HepG2 (cell line): ENCODE data around the gene CDC34. TPM values are rescaled to one million over a fixed set of nuclear protein-coding genes. Genes with fewer than 3 reads are reported as not detected.

Experiments used
- ADNP ChIP-seq: sonication (generic); formaldehyde crosslinking; IDR thresholded peaks from 2 replicates; pipeline ENCODE4 v1.4.0; 2020; ENCODE audit warnings: missing genetic modification reagents
- ATF1 ChIP-seq: IDR thresholded peaks from 2 replicates; pipeline ENCODE4 v1.6.1; 2016; ENCODE audit warnings: mild to moderate bottlenecking, control low read depth
- ELF3 ChIP-seq: IDR thresholded peaks from 2 replicates; pipeline ENCODE4 v1.6.1; 2016; ENCODE audit warnings: missing genetic modification reagents, missing compliant biosample characterization
- HMG20A ChIP-seq: IDR thresholded peaks from 2 replicates; pipeline ENCODE4 v1.6.1; 2016; ENCODE audit warnings: borderline replicate concordance
- HMG20B ChIP-seq: conservative IDR thresholded peaks from 2 replicates; pipeline ENCODE4 v1.6.1; 2016; ENCODE audit warnings: missing genetic modification reagents, missing compliant biosample characterization
- KDM5A ChIP-seq: fragments of 200-600 bp; sonication (generic); IDR thresholded peaks from 2 replicates; pipeline ENCODE4 v1.7.0; 2018; ENCODE audit warnings: antibody characterized with exemption, mild to moderate bottlenecking, low read length, borderline replicate concordance
- RFX5 ChIP-seq: IDR thresholded peaks from 2 replicates; pipeline ENCODE4 v1.6.1; 2011; ENCODE audit warnings: low read depth, low read length, improper control_type of control experiment
- RXRA ChIP-seq: sonication (generic); formaldehyde crosslinking; IDR thresholded peaks from 2 replicates; pipeline ENCODE4 v1.5.1; 2020; ENCODE audit warnings: missing genetic modification reagents
- ZNF292 ChIP-seq: sonication (generic); formaldehyde crosslinking; IDR thresholded peaks from 2 replicates; pipeline ENCODE4 v1.8.1; 2022; ENCODE audit warnings: mild to moderate bottlenecking, low read depth, missing genetic modification reagents, borderline replicate concordance
- ZNF33B ChIP-seq: sonication (generic); formaldehyde crosslinking; IDR thresholded peaks from 2 replicates; pipeline ENCODE4 v1.5.1; 2020; ENCODE audit warnings: mild to moderate bottlenecking, missing genetic modification reagents
- polyA plus RNA-seq, 8 experiments: library from polyadenylated mRNA; depleted of rRNA in 3 of 8; stranded (reverse) in 7 of 8; unstranded in 1 of 8; fragments of >200 nt; fragmentation: Illumina TruSeq in 4 of 8; extraction: Trizol in 4 of 8; gene quantifications; 2 replicates each; pipeline versions ENCODE4 v1.2.1 to v1.2.3, GENCODE V29; 2011 to 2016; ENCODE audit warnings: low read depth in 4 of 8, missing spikeins in 1 of 8, mixed read lengths in 1 of 8; ENCODE audit not compliant: insufficient read depth in 1 of 8
- total RNA-seq, 5 experiments: library from RNA; depleted of rRNA; stranded (reverse); fragments of >200 nt; fragmentation: Illumina TruSeq; extraction: Trizol; gene quantifications; 2 replicates each; pipeline ENCODE4 v1.2.3, GENCODE V29; 2016; ENCODE audit warnings: low read depth in 1 of 5
- TF ChIP-seq, protein P1 (sequence below): sonication (generic); formaldehyde crosslinking; IDR thresholded peaks from 2 replicates; pipeline ENCODE4 v1.4.0; 2020; ENCODE audit warnings: missing genetic modification reagents, borderline replicate concordance
- TF ChIP-seq, protein P2 (sequence below): IDR thresholded peaks from 2 replicates; pipeline ENCODE4 v1.6.1; 2016; ENCODE audit warnings: missing genetic modification reagents, missing compliant biosample characterization
- TF ChIP-seq, protein P3 (sequence below), 2 experiments: fragments of 450-650 bp in 1 of 2; sonication (generic) in 1 of 2; formaldehyde crosslinking; IDR thresholded peaks; 2 replicates each; pipeline versions ENCODE4 v1.5.0 to v1.8.0; 2020 to 2022; ENCODE audit warnings: mild to moderate bottlenecking in 1 of 2, missing genetic modification reagents in 1 of 2
- TF ChIP-seq, protein P4 (sequence below): IDR thresholded peaks from 2 replicates; pipeline ENCODE4 v1.6.1; 2016; ENCODE audit warnings: control low read depth
- TF ChIP-seq, protein P5 (sequence below): sonication (generic); formaldehyde crosslinking; IDR thresholded peaks from 2 replicates; pipeline ENCODE4 v1.4.0; 2020; ENCODE audit warnings: missing genetic modification reagents, mild to moderate bottlenecking, borderline replicate concordance
- TF ChIP-seq, protein P6 (sequence below): IDR thresholded peaks from 2 replicates; pipeline ENCODE4 v1.4.0; 2020; ENCODE audit warnings: mild to moderate bottlenecking, missing genetic modification reagents

The CDC34 gene
- total and polyA plus RNA-seq, 2 of the 13 experiments (the other 11 are each of a cell fraction or from before 2014, with no cell fraction given), result 138 to 150 TPM

DNA sequence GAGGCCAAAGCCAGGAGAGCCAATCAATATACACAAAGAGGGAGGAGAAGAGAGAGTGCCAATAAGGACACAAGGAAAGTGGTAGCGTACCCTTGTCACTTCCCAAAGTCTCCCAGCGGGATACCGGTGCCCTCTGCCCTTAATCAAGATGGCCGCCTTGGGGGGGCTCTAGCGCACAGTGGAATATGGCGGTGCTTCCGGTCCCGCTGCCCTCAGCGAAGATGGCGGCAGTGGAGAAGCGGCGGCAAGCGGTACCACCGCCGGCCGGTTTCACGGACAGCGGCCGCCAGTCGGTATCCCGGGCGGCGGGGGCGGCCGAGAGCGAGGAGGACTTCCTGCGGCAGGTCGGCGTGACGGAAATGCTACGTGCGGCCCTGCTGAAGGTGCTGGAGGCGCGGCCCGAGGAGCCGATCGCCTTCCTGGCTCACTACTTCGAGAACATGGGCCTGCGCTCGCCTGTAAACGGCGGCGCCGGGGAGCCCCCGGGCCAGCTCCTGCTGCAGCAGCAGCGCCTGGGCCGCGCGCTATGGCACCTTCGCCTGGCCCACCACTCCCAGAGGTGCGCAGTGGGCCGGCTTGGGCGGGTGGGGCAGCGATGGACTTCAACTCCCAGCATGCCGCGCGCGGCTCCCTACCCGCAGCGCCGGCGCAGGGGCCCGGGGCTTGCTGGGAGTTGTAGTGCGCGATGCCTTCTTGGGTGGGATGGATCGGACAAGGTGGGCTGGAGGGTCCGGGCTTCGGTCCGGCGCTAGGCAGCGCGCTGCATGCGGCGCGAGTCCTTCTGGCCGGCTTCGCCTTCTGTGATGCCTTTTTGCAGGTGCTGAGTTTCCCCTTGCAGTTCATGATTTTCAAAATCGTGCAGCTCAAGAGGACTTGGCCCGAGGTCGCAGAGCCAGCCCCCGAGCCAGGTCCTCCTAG lies 24.0 kb upstream of the CDC34 start, which contains the start of gene TPGS1 (continued):
- TF ChIP-seq, protein P1, sequence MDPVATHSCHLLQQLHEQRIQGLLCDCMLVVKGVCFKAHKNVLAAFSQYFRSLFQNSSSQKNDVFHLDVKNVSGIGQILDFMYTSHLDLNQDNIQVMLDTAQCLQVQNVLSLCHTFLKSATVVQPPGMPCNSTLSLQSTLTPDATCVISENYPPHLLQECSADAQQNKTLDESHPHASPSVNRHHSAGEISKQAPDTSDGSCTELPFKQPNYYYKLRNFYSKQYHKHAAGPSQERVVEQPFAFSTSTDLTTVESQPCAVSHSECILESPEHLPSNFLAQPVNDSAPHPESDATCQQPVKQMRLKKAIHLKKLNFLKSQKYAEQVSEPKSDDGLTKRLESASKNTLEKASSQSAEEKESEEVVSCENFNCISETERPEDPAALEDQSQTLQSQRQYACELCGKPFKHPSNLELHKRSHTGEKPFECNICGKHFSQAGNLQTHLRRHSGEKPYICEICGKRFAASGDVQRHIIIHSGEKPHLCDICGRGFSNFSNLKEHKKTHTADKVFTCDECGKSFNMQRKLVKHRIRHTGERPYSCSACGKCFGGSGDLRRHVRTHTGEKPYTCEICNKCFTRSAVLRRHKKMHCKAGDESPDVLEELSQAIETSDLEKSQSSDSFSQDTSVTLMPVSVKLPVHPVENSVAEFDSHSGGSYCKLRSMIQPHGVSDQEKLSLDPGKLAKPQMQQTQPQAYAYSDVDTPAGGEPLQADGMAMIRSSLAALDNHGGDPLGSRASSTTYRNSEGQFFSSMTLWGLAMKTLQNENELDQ (CRISPR knock-in tag), result no peak
- TF ChIP-seq ZNF292 (no peak), ZNF33B (CRISPR knock-in tag) (0 out of 2 replicates have a peak, but pooled peaks have one; percentile 50), ADNP (no peak), ELF3 (CRISPR knock-in tag) (no peak), RXRA (CRISPR knock-in tag) (peak; percentile 42; the same call in 1 of the 2 replicates), RFX5 (peak; percentile 67), HMG20B (CRISPR knock-in tag) (no peak), KDM5A (peak; percentile 85), ATF1 (CRISPR knock-in tag) (peak; percentile 84), HMG20A (CRISPR knock-in tag) (no peak)
- TF ChIP-seq, protein P2, sequence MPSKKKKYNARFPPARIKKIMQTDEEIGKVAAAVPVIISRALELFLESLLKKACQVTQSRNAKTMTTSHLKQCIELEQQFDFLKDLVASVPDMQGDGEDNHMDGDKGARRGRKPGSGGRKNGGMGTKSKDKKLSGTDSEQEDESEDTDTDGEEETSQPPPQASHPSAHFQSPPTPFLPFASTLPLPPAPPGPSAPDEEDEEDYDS, result peak; percentile 36
- TF ChIP-seq, protein P3, sequence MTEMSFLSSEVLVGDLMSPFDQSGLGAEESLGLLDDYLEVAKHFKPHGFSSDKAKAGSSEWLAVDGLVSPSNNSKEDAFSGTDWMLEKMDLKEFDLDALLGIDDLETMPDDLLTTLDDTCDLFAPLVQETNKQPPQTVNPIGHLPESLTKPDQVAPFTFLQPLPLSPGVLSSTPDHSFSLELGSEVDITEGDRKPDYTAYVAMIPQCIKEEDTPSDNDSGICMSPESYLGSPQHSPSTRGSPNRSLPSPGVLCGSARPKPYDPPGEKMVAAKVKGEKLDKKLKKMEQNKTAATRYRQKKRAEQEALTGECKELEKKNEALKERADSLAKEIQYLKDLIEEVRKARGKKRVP (CRISPR knock-in tag; IDR thresholded peaks at IDR 0.05), result no peak
- TF ChIP-seq, protein P4, sequence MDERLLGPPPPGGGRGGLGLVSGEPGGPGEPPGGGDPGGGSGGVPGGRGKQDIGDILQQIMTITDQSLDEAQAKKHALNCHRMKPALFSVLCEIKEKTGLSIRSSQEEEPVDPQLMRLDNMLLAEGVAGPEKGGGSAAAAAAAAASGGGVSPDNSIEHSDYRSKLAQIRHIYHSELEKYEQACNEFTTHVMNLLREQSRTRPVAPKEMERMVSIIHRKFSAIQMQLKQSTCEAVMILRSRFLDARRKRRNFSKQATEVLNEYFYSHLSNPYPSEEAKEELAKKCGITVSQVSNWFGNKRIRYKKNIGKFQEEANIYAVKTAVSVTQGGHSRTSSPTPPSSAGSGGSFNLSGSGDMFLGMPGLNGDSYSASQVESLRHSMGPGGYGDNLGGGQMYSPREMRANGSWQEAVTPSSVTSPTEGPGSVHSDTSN (CRISPR knock-in tag), result no peak
- TF ChIP-seq, protein P5, sequence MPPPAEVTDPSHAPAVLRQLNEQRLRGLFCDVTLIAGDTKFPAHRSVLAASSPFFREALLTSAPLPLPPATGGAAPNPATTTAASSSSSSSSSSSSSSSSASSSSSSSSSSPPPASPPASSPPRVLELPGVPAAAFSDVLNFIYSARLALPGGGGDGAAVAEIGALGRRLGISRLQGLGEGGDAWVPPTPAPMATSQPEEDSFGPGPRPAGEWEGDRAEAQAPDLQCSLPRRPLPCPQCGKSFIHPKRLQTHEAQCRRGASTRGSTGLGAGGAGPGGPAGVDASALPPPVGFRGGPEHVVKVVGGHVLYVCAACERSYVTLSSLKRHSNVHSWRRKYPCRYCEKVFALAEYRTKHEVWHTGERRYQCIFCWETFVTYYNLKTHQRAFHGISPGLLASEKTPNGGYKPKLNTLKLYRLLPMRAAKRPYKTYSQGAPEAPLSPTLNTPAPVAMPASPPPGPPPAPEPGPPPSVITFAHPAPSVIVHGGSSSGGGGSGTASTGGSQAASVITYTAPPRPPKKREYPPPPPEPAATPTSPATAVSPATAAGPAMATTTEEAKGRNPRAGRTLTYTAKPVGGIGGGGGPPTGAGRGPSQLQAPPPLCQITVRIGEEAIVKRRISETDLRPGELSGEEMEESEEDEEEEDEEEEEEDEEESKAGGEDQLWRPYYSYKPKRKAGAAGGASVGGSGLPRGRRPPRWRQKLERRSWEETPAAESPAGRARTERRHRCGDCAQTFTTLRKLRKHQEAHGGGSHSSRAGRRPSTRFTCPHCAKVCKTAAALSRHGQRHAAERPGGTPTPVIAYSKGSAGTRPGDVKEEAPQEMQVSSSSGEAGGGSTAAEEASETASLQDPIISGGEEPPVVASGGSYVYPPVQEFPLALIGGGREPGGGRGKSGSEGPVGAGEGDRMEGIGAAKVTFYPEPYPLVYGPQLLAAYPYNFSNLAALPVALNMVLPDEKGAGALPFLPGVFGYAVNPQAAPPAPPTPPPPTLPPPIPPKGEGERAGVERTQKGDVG (CRISPR knock-in tag), result no peak
- TF ChIP-seq, protein P6, sequence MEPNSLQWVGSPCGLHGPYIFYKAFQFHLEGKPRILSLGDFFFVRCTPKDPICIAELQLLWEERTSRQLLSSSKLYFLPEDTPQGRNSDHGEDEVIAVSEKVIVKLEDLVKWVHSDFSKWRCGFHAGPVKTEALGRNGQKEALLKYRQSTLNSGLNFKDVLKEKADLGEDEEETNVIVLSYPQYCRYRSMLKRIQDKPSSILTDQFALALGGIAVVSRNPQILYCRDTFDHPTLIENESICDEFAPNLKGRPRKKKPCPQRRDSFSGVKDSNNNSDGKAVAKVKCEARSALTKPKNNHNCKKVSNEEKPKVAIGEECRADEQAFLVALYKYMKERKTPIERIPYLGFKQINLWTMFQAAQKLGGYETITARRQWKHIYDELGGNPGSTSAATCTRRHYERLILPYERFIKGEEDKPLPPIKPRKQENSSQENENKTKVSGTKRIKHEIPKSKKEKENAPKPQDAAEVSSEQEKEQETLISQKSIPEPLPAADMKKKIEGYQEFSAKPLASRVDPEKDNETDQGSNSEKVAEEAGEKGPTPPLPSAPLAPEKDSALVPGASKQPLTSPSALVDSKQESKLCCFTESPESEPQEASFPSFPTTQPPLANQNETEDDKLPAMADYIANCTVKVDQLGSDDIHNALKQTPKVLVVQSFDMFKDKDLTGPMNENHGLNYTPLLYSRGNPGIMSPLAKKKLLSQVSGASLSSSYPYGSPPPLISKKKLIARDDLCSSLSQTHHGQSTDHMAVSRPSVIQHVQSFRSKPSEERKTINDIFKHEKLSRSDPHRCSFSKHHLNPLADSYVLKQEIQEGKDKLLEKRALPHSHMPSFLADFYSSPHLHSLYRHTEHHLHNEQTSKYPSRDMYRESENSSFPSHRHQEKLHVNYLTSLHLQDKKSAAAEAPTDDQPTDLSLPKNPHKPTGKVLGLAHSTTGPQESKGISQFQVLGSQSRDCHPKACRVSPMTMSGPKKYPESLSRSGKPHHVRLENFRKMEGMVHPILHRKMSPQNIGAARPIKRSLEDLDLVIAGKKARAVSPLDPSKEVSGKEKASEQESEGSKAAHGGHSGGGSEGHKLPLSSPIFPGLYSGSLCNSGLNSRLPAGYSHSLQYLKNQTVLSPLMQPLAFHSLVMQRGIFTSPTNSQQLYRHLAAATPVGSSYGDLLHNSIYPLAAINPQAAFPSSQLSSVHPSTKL (CRISPR knock-in tag), result no peak; the same call in 1 of the 2 replicates
